22Rv1 (cell line): ENCODE data around the gene SCFD2.

Experiments
- ZFX ChIP-seq: fragments of 450-650 bp; IDR thresholded peaks from 2 replicates; pipeline ENCODE4 v1.6.1; 2017; ENCODE audit warnings: antibody characterized with exemption, borderline replicate concordance
- TF ChIP-seq, protein P1 (sequence below): fragments of 450-650 bp; IDR thresholded peaks from 2 replicates; pipeline ENCODE4 v1.5.1; 2017; ENCODE audit warnings: mild to moderate bottlenecking

DNA sequence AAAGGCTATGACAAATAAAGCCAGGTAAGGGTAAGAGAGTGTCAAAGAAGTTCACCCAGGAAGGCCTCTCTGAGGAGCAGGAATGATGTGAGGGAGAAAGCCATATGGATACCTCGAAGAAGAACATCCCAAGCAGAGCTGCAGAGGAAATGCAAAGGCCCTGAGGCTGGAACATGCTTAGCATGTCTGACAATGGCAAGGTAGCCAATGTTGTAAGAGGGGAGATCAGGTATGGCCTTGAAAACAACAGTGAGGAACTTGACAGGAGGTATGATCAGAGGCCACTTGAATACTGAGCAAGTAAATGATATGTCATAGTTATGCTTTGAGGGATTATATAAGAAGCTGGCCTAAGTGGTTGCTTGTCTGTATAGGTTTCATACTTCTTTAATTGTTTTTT is 3.8 kb downstream of the SCFD2 start:
- TF ChIP-seq, protein P1, sequence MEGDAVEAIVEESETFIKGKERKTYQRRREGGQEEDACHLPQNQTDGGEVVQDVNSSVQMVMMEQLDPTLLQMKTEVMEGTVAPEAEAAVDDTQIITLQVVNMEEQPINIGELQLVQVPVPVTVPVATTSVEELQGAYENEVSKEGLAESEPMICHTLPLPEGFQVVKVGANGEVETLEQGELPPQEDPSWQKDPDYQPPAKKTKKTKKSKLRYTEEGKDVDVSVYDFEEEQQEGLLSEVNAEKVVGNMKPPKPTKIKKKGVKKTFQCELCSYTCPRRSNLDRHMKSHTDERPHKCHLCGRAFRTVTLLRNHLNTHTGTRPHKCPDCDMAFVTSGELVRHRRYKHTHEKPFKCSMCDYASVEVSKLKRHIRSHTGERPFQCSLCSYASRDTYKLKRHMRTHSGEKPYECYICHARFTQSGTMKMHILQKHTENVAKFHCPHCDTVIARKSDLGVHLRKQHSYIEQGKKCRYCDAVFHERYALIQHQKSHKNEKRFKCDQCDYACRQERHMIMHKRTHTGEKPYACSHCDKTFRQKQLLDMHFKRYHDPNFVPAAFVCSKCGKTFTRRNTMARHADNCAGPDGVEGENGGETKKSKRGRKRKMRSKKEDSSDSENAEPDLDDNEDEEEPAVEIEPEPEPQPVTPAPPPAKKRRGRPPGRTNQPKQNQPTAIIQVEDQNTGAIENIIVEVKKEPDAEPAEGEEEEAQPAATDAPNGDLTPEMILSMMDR, result no peak
- no peak for TF ChIP-seq ZFX
